ENCODE measurements around the gene PTPRH. TPM values are rescaled to one million over a fixed set of nuclear protein-coding genes. Genes with fewer than 3 reads are reported as not detected.
A peak's percentile ranks its signal among the peaks of the same experiment; 100 is the strongest.

PTPRH gene
- total RNA-seq, 6 experiments from 2014 or later, result 4.2 to 25.9 (median 12.9) TPM

DNA sequence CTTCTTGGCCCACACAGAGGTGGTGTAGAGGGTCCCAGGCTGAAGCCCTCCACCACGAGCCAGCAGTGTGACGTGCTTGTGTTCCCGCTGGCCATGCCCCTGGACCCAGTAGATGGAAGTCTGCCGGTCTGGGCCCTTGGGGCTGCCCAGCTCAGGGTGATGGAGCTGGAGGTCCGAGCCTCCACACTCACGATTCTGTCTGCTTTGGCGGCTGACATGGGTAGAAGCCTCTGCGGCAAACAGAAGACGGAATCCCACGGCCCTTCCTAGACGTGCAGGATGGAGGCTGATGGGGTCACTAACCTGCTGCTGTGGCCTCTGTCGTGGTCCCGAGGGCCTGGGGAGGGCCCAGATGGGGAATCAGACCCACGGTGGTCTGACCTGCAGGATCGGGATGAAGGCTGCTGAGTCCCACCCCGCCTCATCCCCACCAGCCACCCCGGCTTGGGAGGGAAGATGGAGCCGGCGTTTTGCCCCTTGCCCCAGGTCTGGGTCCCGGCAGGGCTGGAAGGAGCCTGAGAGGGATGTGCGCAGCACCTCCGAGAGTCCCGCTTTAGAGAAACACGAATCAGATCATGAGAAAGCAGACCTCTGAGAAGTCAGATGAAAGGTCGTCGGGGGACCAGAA lies 14.9 kb upstream of the PTPRH start:
- intact Hi-C loops (cut with DNase I), result no loop called here
- Histone ChIP-seq H3K27me3 (no peaks in the 10 kb centered on the region), H3K4me3 (no peak overlapping the region), H3K36me3 (peaks cover 0 to 5% (median 0%) of the 10 kb centered on the region in 4 donors), H3K4me1 (peaks cover 0 to 5% (median 4%) of the 10 kb centered on the region in 4 donors), H3K9me3 (no peaks in the 10 kb centered on the region), H3K27ac (no peak overlapping the region)
- ATAC-seq (no peak), DNase-seq (no peak)
- TF ChIP-seq, protein P1, sequence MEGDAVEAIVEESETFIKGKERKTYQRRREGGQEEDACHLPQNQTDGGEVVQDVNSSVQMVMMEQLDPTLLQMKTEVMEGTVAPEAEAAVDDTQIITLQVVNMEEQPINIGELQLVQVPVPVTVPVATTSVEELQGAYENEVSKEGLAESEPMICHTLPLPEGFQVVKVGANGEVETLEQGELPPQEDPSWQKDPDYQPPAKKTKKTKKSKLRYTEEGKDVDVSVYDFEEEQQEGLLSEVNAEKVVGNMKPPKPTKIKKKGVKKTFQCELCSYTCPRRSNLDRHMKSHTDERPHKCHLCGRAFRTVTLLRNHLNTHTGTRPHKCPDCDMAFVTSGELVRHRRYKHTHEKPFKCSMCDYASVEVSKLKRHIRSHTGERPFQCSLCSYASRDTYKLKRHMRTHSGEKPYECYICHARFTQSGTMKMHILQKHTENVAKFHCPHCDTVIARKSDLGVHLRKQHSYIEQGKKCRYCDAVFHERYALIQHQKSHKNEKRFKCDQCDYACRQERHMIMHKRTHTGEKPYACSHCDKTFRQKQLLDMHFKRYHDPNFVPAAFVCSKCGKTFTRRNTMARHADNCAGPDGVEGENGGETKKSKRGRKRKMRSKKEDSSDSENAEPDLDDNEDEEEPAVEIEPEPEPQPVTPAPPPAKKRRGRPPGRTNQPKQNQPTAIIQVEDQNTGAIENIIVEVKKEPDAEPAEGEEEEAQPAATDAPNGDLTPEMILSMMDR (IDR thresholded peaks at IDR 0.05), result no peak
- no peak for TF ChIP-seq POLR2A (IDR thresholded peaks at IDR 0.05)
- WGBS (ENCODE audit: insufficient coverage, low coverage, low lambda C conversion rate, missing lambda C conversion rate), result 57% methylated on average over 4 of the region's 26 CpGs

DNA sequence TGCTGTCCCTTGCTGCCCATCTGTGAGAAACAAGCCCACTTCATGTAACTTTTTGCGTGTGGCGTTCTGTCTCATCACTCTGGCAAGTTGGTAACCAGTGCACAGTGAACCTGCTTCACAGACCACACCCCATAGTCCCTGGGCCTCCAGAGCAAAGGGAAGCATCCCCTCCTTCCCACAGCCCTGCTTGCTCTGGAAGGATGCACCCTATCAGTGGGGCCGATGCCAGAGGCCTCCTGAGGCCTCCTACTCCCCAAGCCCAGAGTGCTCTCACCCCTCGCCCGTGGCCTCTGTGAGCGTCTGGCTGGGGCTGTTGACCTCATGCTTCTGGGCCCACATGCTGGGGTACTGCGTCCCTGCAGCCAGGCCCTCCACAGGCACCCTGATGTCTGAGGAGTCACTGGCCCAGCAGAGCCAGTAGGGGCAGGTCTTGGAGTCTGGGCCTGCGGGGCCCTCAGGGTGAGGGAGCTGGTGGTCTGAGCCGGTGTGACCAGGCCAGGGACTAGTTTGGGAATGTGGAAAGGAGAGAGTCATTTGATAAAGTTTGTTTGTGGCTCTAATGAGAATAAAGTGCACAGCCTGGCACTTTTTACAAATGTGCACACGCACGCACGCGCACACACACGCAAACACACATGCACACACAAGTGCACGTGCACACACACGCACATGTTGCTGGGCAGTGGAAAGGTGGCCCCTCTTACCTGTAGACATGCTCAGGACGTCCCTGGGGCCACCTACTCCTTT lies 14.2 kb upstream of the PTPRH start:
- Histone ChIP-seq H3K36me3 (peaks cover 0 to 5% (median 0%) of the 10 kb centered on the region in 4 donors), H3K4me1 (no peaks in the 10 kb centered on the region), H3K27ac (no peak overlapping the region), H3K27me3 (no peaks in the 10 kb centered on the region), H3K9me3 (no peaks in the 10 kb centered on the region), H3K4me3 (no peak overlapping the region)
- TF ChIP-seq, protein P1 (IDR thresholded peaks at IDR 0.05), result no peak
- TF ChIP-seq POLR2A (IDR thresholded peaks at IDR 0.05), result no peak
- no peak for ATAC-seq
- intact Hi-C loops (cut with DNase I), result no loop called here
- DNase-seq, result no peak
- WGBS (ENCODE audit: insufficient coverage, low coverage, low lambda C conversion rate, missing lambda C conversion rate), result 60% methylated on average over 1 of the region's 17 CpGs

DNA sequence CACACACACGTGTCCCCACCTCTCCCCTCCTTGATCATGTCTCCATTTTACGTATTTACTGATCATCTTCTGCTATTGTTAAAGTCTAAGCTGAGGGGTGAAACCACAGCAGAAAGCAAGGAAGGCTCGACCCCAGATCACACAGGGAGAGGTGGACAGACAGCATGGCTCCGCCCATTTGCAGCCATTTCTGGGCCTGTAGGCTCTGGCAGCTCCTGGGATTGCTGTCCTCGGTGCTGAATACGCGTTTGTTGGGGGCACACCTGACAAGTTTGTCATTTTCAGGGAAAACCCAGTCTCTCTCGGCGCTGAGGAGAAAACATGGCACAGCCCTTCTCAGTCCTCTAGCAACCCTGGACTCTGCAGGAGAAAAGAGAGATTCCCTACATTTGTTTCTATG lies 11.2 kb upstream of the PTPRH start:
- no peaks in the 10 kb centered on the region for H3K27me3 ChIP-seq
- DNase-seq (no peak), ATAC-seq (no peak)
- intact Hi-C loops (cut with DNase I), result no loop called here
- H3K4me3 ChIP-seq, result no peak overlapping the region
- peaks cover 0 to 11% (median 0%) of the 10 kb centered on the region in 4 donors for H3K4me1 ChIP-seq
- no peak for TF ChIP-seq POLR2A (IDR thresholded peaks at IDR 0.05)
- TF ChIP-seq, protein P1 (IDR thresholded peaks at IDR 0.05), result no peak
- no peaks in the 10 kb centered on the region for H3K36me3 ChIP-seq
- no peaks in the 10 kb centered on the region for H3K9me3 ChIP-seq
- no peak overlapping the region for H3K27ac ChIP-seq
- 73% methylated on average over 5 of the region's 9 CpGs for WGBS (ENCODE audit: insufficient coverage, low coverage, low lambda C conversion rate, missing lambda C conversion rate)

DNA sequence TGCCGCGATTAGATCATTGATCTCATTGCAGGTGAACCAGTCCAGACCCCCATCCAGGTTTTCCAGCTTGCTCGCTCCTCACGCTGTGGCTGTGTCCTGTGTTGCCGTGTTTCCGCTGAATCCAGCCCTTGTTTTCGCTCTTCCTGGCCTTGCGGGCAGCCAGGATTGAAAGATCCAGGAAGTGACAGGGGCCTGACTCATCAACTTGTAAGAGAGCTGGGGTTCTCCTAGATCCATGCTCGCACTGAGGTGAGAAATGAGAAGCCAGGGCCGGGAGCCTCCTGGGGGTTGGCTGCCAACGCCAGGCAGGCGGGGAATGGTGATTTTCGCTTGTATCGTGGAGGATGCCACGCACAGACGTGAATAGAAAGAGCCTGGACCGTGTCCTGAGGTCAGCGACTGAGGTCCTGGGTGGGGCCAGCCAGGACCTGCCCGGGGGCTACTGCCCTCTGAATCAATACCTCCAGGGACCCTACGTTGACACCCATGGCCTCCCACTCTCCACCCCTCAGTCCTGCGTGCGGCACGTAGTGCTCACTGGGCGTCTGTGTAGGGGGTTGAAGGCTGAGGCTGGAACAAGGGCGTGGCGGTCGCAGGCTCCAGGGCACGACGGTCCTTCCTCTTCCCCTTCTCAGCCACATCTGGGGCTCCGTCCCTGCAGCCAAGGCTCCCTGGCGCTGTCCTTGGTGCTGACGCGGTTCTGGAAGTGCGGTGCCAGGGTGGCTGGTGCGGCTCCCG lies 7.3 kb upstream of the PTPRH start:
- ATAC-seq (peak; percentile 90 to 94 (median 92)), DNase-seq (peak; percentile 79 to 81 (median 80))
- intact Hi-C loops (cut with DNase I), result no loop called here
- H3K27me3 ChIP-seq, result no peaks in the 10 kb centered on the region
- 7% methylated on average over 18 of the region's 36 CpGs for WGBS (ENCODE audit: insufficient coverage, low coverage, low lambda C conversion rate, missing lambda C conversion rate)
- H3K27ac ChIP-seq, result peak overlapping the region in 2 of 3 donors; percentile 52 to 59
- peak overlapping the region; percentile 44 to 67 (median 49) for H3K4me3 ChIP-seq
- no peaks in the 10 kb centered on the region for H3K36me3 ChIP-seq
- H3K9me3 ChIP-seq, result no peaks in the 10 kb centered on the region
- peak; percentile 76 for TF ChIP-seq POLR2A (IDR thresholded peaks at IDR 0.05)
- TF ChIP-seq, protein P1 (IDR thresholded peaks at IDR 0.05), result peak in 1 of 4 donors; percentile 12
- peaks cover 0 to 11% (median 0%) of the 10 kb centered on the region in 4 donors for H3K4me1 ChIP-seq

Data from right lobe of liver (tissue), 6 donors.